H7 (cell line): ENCODE results near the gene F9. TPM values are rescaled to one million over a fixed set of nuclear protein-coding genes. Genes with fewer than 3 reads are reported as not detected.
"Not testable (repeated sequence)": the region's sequence is repeated elsewhere in the genome, so short reads cannot be mapped to it uniquely, and the experiment has no call there.

Experiments
- DNase-seq: peaks from one replicate; pipeline ENCODE4 v3.0.0; 2012
- H3K27me3 ChIP-seq: 2 replicates; pipeline ENCODE4 v1.6.0; 2011; ENCODE audit warnings: mild to moderate bottlenecking, low read length; ENCODE audit not compliant: control insufficient read depth, insufficient read depth
- H3K36me3 ChIP-seq: replicated peaks from 2 replicates; pipeline ENCODE4 v1.5.1; 2011; ENCODE audit warnings: low read length; ENCODE audit not compliant: control insufficient read depth, insufficient read depth
- H3K4me3 ChIP-seq: 2 replicates; pipeline ENCODE4 v1.5.1; 2011; ENCODE audit warnings: low read depth, mild to moderate bottlenecking, control low read depth, low read length, moderate library complexity; ENCODE audit not compliant: insufficient read depth
- total RNA-seq: library from RNA; depleted of rRNA; stranded (reverse); fragments of >200 nt; shearing (Covaris generic); gene quantifications from 2 replicates; pipeline ENCODE4 v1.2.3, GENCODE V29; 2014; rRNA removed

Gene F9
- total RNA-seq, result not detected in 2 replicates

- Histone ChIP-seq H3K4me3 (no peak within 1 kb of the TSS), H3K36me3 (no peaks in the 10 kb centered on the region), H3K27me3 (no peaks in the 10 kb centered on the region)
- DNase-seq, result no peak
These were observed at the start of gene F9 for GRCh38 chrX:139530550-139530949. Gene F9, plus strand, starts transcription at chrX:139530739. Its CDS starts 26 bp downstream, at chrX:139530765.

GRCh38 chrX:139483699-139484098, 46.8 kb upstream of the F9 start:
- Histone ChIP-seq H3K36me3 (no peaks in the 10 kb centered on the region), H3K4me3 (no peak overlapping the region), H3K27me3 (no peaks in the 10 kb centered on the region)
- no peak for DNase-seq

GRCh38 chrX:139484591-139484990, 45.9 kb upstream of the F9 start:
- no peak for DNase-seq
- H3K27me3 ChIP-seq, result no peaks in the 10 kb centered on the region
- H3K4me3 ChIP-seq, result no peak overlapping the region
- H3K36me3 ChIP-seq, result no peaks in the 10 kb centered on the region

- Histone ChIP-seq H3K4me3 (no peak overlapping the region), H3K27me3 (no peaks in the 10 kb centered on the region), H3K36me3 (no peaks in the 10 kb centered on the region)
- DNase-seq, result no peak
These were observed 35.2 kb upstream of the F9 start for GRCh38 chrX:139495324-139495723.

GRCh38 chrX:139506333-139506732, 24.2 kb upstream of the F9 start:
- DNase-seq, result no peak
- H3K36me3 ChIP-seq, result no peaks in the 10 kb centered on the region
- H3K4me3 ChIP-seq, result no peak overlapping the region
- no peaks in the 10 kb centered on the region for H3K27me3 ChIP-seq

- H3K36me3 ChIP-seq, result no peaks in the 10 kb centered on the region
- H3K4me3 ChIP-seq, result no peak overlapping the region
- no peaks in the 10 kb centered on the region for H3K27me3 ChIP-seq
- DNase-seq, result peak; percentile 1
These were observed 22.4 kb upstream of the F9 start for GRCh38 chrX:139508099-139508498.

GRCh38 chrX:139518475-139518874, 12.1 kb upstream of the F9 start:
- H3K4me3 ChIP-seq, result no peak overlapping the region
- H3K27me3 ChIP-seq, result no peaks in the 10 kb centered on the region
- H3K36me3 ChIP-seq, result no peaks in the 10 kb centered on the region
- DNase-seq, result no peak

- H3K27me3 ChIP-seq, DNase-seq, H3K4me3 ChIP-seq, H3K36me3 ChIP-seq: not testable (repeated sequence)
These were observed 1.7 kb upstream of the F9 start for GRCh38 chrX:139528829-139529228.

GRCh38 chrX:139532834-139533233, 2.3 kb downstream of the F9 start:
- no peak overlapping the region for H3K4me3 ChIP-seq

GRCh38 chrX:139533444-139533843, 2.9 kb downstream of the F9 start:
- Histone ChIP-seq H3K27me3 (no peaks in the 10 kb centered on the region), H3K4me3 (no peak overlapping the region), H3K36me3 (no peaks in the 10 kb centered on the region)
- DNase-seq, result no peak

More at GRCh38 chrX:139532834-139533233, 2.3 kb downstream of the F9 start:
- no peak for DNase-seq
- no peaks in the 10 kb centered on the region for H3K27me3 ChIP-seq
- no peaks in the 10 kb centered on the region for H3K36me3 ChIP-seq

- no peaks in the 10 kb centered on the region for H3K27me3 ChIP-seq
- no peak for DNase-seq
- H3K36me3 ChIP-seq, result no peaks in the 10 kb centered on the region
- H3K4me3 ChIP-seq, result no peak overlapping the region
These were observed 8.6 kb downstream of the F9 start for GRCh38 chrX:139538907-139539790.

GRCh38 chrX:139542652-139543051, 12.1 kb downstream of the F9 start:
- DNase-seq, result no peak
- Histone ChIP-seq H3K4me3 (no peak overlapping the region), H3K27me3 (no peaks in the 10 kb centered on the region), H3K36me3 (no peaks in the 10 kb centered on the region)

- Histone ChIP-seq H3K36me3 (no peaks in the 10 kb centered on the region), H3K4me3 (no peak overlapping the region), H3K27me3 (no peaks in the 10 kb centered on the region)
- no peak for DNase-seq
These were observed 13.4 kb downstream of the F9 start for GRCh38 chrX:139543920-139544319.

GRCh38 chrX:139544591-139544990, 14.1 kb downstream of the F9 start:
- DNase-seq, result no peak
- H3K27me3 ChIP-seq, result no peaks in the 10 kb centered on the region
- no peak overlapping the region for H3K4me3 ChIP-seq
- no peaks in the 10 kb centered on the region for H3K36me3 ChIP-seq

- Histone ChIP-seq H3K27me3 (no peaks in the 10 kb centered on the region), H3K36me3 (no peaks in the 10 kb centered on the region), H3K4me3 (no peak overlapping the region)
- no peak for DNase-seq
These were observed 23.8 kb downstream of the F9 start for GRCh38 chrX:139554376-139554775.
